Measurements from ENCODE around the gene NPAS2.

The NPAS2 gene

DNA sequence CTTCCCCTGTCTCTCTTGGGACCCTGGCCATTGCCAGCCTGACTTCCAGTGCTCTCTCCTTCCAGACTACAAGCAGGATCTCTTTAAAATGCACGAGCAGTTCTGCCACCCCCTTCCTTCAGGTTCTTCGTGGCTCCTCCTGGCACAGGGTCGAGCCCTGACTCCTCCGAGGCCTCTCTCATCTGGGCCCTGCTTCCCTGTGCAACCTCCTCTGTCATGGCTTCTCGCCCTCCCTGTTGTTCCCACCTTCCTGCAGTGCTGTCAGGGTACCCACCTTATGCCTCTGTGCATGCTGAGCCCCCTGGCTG, 125.4 kb downstream of the NPAS2 start:
- H3K9me3 ChIP-seq (ENCODE audit: control insufficient read depth, insufficient read depth, low read length): no peaks in the 10 kb centered on the region
- H3K36me3 ChIP-seq (ENCODE audit: insufficient read depth, low read length): no peaks in the 10 kb centered on the region
- no peak overlapping the region for H3K9ac ChIP-seq (ENCODE audit: low read depth, low read length)
- H3K4me1 ChIP-seq (ENCODE audit: insufficient read depth, low read length): peaks cover 8% of the 10 kb centered on the region; the same call in 1 of the 2 replicates

DNA sequence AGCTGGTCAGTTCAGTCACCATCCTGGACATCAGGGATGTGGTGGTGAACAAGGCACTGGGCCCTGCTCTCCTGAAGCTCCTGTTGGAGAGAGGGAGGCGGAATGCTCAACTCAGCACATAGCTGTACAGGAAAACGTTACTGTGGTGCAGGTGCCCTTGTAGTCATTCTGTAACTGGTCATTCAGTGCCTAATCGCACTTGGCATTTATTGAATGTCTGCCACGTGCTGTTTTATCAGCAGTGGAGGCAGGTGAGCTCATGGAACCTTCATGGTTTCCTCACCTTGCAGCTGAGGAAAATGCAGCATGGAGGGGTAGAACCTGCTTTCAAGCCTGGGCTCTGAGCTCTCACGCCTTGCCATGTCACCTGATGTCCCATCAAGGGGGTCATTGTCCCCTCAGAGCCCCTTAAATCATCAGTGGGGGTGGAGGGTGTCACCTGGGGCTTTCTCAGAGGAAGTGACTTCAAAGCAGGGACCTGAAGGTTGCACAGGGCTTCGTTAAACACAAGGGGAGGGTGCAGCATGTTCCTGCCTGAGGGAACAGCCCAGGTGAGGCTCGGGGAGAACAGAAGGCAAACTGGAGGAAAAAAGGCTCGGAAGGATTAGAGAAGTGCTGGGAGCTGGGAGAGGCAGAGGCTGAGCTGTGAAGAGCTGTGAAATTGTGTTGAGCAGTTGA, 126.1 kb downstream of the NPAS2 start:
- Histone ChIP-seq H3K36me3 (ENCODE audit: insufficient read depth, low read length) (no peaks in the 10 kb centered on the region), H3K9me3 (ENCODE audit: control insufficient read depth, insufficient read depth, low read length) (no peaks in the 10 kb centered on the region), H3K4me1 (ENCODE audit: insufficient read depth, low read length) (peaks cover 8% of the 10 kb centered on the region; the same call in 1 of the 2 replicates), H3K9ac (ENCODE audit: low read depth, low read length) (no peak overlapping the region)

DNA sequence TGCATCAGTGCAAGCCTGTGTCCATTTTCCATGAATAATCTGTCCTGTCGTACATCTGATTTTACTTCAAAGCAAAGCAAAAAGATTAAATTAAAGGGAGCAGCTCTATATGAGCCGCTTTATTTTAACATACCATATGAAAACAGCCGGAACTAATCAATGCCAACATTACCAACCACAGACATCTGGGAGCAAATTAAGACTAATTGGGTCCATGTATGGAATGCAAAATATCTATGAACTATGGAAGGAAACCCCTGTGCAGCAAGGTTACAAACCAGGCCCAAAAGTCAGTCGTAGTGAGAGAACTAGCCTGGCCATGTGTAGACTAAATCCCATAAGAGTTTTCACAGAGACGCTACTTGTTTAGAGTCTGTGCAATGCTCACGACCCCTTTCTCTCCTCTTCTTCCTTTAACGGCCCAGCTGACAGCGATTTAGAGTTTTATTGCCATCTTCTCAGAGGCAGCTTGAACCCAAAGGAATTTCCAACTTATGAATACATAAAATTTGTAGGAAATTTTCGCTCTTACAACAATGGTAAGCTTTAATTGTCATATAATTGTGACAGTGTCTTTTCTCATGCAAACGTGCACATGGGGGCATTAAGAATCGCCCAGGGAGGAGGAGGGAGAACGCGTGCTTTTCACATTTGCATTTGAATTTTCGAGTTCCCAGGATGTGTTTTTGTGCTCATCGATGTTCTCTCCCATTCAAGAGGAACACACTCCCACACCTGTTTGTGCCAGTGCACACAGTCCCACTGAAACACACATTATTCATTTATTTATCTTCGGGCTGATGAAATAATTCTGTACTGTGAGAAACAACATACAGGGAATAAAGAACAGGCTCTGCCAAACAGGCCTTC, 129.2 kb downstream of the NPAS2 start:
- Histone ChIP-seq H3K36me3 (ENCODE audit: insufficient read depth, low read length) (no peaks in the 10 kb centered on the region), H3K9ac (ENCODE audit: low read depth, low read length) (no peak overlapping the region)

DNA sequence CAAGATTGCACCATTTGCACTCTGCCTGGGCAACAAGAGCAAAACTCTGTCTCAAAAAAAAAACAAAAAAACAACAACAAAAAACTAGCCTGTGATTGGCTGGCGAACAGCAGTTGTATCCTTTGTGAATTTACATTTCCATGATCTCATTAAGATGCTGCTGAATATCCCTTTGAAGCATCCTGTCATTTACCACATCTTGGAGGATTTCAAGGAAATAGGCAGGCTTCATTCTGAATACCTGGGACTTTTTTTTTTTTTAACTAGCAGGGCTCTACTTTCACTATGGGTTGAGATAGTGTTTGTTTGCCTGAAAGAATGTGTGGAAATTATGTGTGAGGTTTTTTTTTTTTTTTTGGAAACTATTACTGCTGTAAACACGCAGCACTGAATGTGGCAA, 132.6 kb downstream of the NPAS2 start:
- Histone ChIP-seq H3K4me1 (ENCODE audit: insufficient read depth, low read length) (peaks cover 8% of the 10 kb centered on the region; the same call in 1 of the 2 replicates), H3K9me3 (ENCODE audit: control insufficient read depth, insufficient read depth, low read length) (no peaks in the 10 kb centered on the region), H3K36me3 (ENCODE audit: insufficient read depth, low read length) (no peaks in the 10 kb centered on the region), H3K9ac (ENCODE audit: low read depth, low read length) (no peak overlapping the region)

More for the DNA sequence above, 129.2 kb downstream of the NPAS2 start:
- H3K9me3 ChIP-seq (ENCODE audit: control insufficient read depth, insufficient read depth, low read length): no peaks in the 10 kb centered on the region
- H3K4me1 ChIP-seq (ENCODE audit: insufficient read depth, low read length): peaks cover 8% of the 10 kb centered on the region; the same call in 1 of the 2 replicates

DNA sequence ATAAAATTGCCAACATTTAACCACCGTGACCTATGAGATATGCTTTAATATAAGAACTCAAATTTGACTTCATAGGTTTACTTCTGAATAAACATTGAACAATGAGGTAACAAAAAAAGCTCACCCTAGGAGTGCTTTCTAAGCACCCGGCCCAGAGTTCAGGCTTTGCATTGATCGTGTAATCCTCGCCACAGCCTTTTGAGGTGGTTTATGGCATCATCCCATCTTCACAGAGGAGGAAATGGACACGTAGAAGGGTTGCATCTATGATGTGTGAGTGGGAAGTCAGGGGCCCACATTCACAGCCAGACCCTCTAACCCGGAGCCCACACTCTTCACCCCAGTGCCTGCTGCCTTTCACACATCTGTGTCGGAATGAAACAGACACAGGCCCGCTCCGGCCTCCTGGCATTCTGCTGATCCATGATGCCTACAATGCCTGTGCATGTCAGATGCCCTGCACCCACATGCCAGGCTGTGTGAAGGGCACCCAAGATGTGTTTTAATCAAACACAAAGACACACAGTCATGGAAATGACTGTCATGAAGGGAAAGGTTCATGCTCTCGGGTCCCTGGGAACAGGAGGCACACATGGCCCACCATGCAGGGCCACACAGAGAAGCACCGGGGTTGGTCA, 133.6 kb downstream of the NPAS2 start:
- Histone ChIP-seq H3K36me3 (ENCODE audit: insufficient read depth, low read length) (no peaks in the 10 kb centered on the region), H3K9me3 (ENCODE audit: control insufficient read depth, insufficient read depth, low read length) (no peaks in the 10 kb centered on the region), H3K4me1 (ENCODE audit: insufficient read depth, low read length) (peaks cover 8% of the 10 kb centered on the region; the same call in 1 of the 2 replicates), H3K9ac (ENCODE audit: low read depth, low read length) (no peak overlapping the region)

DNA sequence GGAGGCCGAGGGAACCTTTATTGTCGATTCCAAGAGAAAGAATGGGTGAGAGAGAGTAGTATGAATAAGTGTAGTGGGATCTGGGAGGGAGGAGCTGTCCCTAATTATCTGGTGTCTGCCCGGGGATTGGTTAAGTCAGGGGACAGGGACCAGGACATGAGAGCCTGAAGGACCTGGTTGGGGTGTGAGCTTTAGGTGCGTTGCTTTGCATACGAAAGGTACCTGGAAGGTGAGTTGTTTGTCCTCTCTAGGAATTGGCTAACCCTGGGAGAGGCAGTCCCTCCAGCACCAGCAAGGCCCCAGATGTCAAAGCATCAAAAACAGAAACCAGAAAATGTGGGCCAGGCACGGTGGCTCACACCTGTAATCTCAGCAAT, 134.1 kb downstream of the NPAS2 start:
- Histone ChIP-seq H3K36me3 (ENCODE audit: insufficient read depth, low read length) (no peaks in the 10 kb centered on the region), H3K9me3 (ENCODE audit: control insufficient read depth, insufficient read depth, low read length) (no peaks in the 10 kb centered on the region), H3K4me1 (ENCODE audit: insufficient read depth, low read length) (peaks cover 8% of the 10 kb centered on the region; the same call in 1 of the 2 replicates), H3K9ac (ENCODE audit: low read depth, low read length) (no peak overlapping the region)

DNA sequence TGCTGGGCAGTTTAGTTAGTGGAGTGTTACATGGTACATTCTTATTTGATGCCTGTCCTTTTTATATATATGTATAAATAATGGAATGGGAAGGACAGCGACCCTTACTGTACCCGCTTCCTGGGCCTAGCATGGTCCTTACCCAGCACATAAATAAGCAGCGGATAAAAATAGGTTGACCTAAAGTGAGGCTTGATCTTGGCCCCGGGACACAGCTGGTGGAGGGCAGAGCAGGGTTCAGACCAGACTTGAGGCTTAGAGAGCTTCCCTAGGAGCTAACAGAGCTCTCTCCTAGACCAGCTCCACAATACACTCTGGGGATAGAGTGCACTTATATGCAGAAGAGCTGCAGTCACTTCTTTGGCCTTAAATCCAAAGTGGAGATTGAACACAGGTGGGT, 135.3 kb downstream of the NPAS2 start:
- Histone ChIP-seq H3K4me1 (ENCODE audit: insufficient read depth, low read length) (no peaks in the 10 kb centered on the region), H3K9ac (ENCODE audit: low read depth, low read length) (no peak overlapping the region), H3K9me3 (ENCODE audit: control insufficient read depth, insufficient read depth, low read length) (no peaks in the 10 kb centered on the region), H3K36me3 (ENCODE audit: insufficient read depth, low read length) (no peaks in the 10 kb centered on the region)

DNA sequence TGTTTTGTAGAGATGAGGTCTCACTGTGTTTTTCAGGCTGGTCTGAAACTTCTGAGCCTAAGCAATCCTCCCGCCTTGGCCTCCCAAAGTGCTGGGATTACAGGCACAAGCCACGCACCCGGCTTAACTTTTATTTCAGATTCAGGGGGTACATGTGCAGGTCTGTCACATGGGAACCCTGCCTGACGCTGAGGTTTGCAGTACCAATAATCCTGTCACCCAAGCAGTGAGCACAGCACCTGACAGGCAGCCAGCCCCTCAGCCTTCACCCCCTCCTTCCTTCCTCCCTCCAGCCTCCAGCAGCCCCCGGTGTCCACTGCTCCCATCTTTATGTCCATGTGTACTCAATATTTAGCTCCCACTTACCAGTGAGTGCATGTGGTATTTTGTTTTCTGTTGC, 136.1 kb downstream of the NPAS2 start:
- Histone ChIP-seq H3K9ac (ENCODE audit: low read depth, low read length) (no peak overlapping the region), H3K4me1 (ENCODE audit: insufficient read depth, low read length) (no peaks in the 10 kb centered on the region), H3K9me3 (ENCODE audit: control insufficient read depth, insufficient read depth, low read length) (no peaks in the 10 kb centered on the region), H3K36me3 (ENCODE audit: insufficient read depth, low read length) (no peaks in the 10 kb centered on the region)

DNA sequence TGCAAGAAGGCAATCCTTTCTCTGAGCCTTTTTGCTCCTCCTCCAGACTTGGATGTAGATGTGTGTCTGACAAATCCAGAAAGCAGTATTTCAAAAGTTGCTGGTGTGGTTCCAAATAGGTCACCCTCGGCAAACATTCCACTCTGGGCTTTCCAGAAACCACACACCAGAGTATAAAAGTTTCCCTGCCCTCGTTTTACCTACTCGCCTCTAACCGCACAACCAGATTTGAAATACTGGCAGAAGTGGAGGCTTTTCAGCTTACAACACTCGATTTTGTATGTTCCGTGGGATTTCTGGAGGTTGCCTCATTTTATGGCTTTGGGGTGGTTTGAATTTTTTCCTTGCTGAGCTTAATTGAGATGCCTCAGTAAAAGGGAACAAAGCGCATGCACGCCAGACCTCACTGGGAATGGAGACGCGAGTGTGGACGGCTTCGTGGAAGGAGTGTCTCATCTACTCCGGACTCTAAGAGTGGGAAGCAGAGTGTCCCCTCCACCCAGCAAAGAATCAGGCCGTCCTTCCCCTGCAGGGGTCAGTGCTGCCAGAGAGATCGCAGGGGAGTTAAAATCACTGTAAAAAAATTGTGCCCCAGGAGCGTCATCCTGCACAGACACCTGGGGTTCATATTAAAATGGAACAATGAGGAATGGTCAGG, 138.2 kb downstream of the NPAS2 start:
- no peaks in the 10 kb centered on the region for H3K9me3 ChIP-seq (ENCODE audit: control insufficient read depth, insufficient read depth, low read length)
- H3K4me1 ChIP-seq (ENCODE audit: insufficient read depth, low read length): no peaks in the 10 kb centered on the region
- no peaks in the 10 kb centered on the region for H3K36me3 ChIP-seq (ENCODE audit: insufficient read depth, low read length)
- H3K9ac ChIP-seq (ENCODE audit: low read depth, low read length): no peak overlapping the region

DNA sequence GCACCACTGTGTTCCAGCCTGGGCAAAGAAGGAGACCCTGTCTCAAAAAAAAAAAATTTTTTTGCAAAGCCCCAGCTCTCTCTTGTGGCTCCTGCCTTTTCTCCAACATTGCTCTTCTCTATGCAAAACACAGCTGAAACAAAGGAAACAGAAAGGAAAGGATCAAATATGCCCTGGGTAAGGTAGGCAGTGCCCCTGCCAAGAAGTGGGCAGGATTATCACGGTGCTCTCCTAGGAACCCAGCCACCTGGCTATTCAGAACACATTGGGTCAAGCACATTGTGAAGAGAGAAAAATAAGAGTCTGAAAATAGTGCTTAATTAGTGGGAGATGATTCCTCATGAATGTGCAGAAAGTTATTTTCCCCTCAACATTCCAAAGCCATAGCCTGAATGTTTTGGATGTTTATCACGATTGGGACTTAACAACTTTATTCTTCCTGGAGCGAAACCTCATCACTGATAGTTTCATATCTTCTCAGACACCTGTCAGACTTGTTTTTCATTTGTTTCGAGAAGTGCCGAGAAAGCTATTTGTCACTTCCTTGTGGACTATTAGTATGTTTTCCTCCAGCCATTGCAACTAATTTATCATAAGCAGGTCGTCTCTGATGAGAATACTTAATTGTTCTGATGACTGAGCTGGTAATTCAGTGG, 139.4 kb downstream of the NPAS2 start:
- H3K4me1 ChIP-seq (ENCODE audit: insufficient read depth, low read length): no peaks in the 10 kb centered on the region
- no peaks in the 10 kb centered on the region for H3K36me3 ChIP-seq (ENCODE audit: insufficient read depth, low read length)
- H3K9ac ChIP-seq (ENCODE audit: low read depth, low read length): no peak overlapping the region
- no peaks in the 10 kb centered on the region for H3K9me3 ChIP-seq (ENCODE audit: control insufficient read depth, insufficient read depth, low read length)

DNA sequence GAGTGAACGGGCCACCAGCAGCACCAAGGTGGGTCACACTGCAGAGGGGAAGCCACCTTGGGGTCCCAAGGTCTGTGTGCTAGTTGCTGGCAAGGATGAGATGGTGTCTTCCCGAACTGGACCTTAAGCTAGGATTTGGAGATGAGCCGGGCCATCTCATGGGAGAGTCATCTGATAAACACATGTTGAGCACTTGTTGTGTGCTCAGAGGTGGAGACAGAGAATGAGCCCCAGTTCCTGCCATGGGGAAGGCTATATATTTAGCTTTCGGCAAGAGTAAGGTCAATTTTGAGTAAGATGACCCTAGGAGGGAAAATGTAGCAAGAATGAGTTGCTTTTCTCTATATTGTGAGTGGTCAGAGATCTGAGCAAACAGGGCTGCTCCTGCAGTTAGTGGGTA, 140.7 kb downstream of the NPAS2 start:
- Histone ChIP-seq H3K9ac (ENCODE audit: low read depth, low read length) (no peak overlapping the region), H3K9me3 (ENCODE audit: control insufficient read depth, insufficient read depth, low read length) (no peaks in the 10 kb centered on the region), H3K36me3 (ENCODE audit: insufficient read depth, low read length) (no peaks in the 10 kb centered on the region), H3K4me1 (ENCODE audit: insufficient read depth, low read length) (no peaks in the 10 kb centered on the region)

DNA sequence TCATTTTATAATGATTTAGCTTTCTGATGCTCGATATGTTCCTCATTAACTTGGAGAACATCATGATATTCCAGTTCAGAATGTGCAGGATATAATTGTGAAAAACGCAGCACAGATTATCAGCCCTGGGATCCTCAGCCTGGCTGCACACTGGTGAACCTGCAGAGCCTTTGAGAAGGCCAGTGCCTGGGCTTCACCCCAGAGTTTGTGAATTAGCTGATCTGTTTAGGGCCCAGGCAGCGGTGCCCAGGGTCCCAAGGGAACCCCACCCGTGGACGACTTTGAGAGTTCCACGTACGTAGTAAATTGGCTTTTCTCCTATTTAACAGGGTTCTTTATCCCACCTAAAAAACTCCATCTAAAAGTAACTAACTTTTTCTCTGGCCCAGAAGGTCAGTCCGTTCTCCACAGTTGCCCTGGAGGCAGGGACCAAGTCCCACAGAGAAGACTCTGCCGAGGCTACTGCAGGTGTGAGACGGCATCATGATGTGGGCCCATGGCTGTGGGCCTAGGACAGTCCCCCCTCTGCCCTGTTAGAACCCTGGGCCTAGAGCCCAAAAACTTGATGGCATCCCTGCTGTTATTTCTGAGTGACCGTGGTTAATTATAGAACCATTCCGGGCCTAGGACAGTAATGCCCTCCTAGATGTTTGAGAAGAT, 142.6 kb downstream of the NPAS2 start:
- Histone ChIP-seq H3K4me1 (ENCODE audit: insufficient read depth, low read length) (no peaks in the 10 kb centered on the region), H3K9ac (ENCODE audit: low read depth, low read length) (no peak overlapping the region), H3K9me3 (ENCODE audit: control insufficient read depth, insufficient read depth, low read length) (no peaks in the 10 kb centered on the region), H3K36me3 (ENCODE audit: insufficient read depth, low read length) (no peaks in the 10 kb centered on the region)

DNA sequence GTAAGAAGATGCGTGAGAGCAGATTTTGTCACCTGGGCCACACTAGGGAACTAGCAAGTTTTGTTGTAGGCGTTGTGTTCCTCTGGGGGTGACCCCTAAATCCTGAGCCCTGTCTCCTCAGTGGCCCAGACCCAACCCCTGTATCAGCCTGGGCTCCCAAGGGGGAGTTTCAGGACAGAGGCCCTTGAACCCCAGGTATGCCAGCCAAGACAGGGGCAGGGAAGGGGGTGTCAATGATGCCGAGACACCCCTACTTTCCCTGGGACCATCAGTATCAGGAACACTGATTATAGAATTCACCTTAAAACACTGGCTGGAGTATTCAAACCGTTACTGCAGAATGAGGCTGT, 143.1 kb downstream of the NPAS2 start:
- Histone ChIP-seq H3K36me3 (ENCODE audit: insufficient read depth, low read length) (no peaks in the 10 kb centered on the region), H3K9me3 (ENCODE audit: control insufficient read depth, insufficient read depth, low read length) (no peaks in the 10 kb centered on the region), H3K4me1 (ENCODE audit: insufficient read depth, low read length) (no peaks in the 10 kb centered on the region), H3K9ac (ENCODE audit: low read depth, low read length) (no peak overlapping the region)

DNA sequence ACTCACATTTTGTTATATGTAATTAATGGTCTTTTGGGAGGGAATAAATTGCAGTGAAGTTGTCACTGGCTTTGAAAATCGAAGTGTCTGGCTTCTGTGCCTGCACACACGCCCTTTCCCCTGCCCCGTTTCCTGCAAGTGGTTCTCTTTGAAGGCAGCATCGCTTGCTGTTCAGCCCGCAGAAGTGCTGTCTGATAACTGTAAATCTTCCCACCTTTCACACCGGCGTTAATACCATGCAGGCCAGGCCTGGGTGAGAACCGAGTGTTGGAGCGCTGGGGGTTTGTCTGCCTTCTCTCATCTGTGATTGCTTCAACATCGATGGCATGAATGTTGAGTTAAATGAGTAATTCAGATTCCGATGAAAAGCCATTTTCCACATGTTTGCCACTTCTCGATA, 144.3 kb downstream of the NPAS2 start:
- Histone ChIP-seq H3K9me3 (ENCODE audit: control insufficient read depth, insufficient read depth, low read length) (no peaks in the 10 kb centered on the region), H3K9ac (ENCODE audit: low read depth, low read length) (no peak overlapping the region), H3K36me3 (ENCODE audit: insufficient read depth, low read length) (no peaks in the 10 kb centered on the region), H3K4me1 (ENCODE audit: insufficient read depth, low read length) (no peaks in the 10 kb centered on the region)
